GM21423 (cell line): ENCODE results near the gene FAM174C.
A peak's percentile ranks its signal among the peaks of the same experiment; 100 is the strongest.

Source experiments
- ATAC-seq: cut with Tn5 transposase; IDR thresholded peaks from one replicate; pipeline ENCODE4 v1.9.1; 2021; ENCODE audit warnings: mild to moderate bottlenecking, moderate library complexity; ENCODE audit not compliant: unreplicated experiment

Gene FAM174C

DNA sequence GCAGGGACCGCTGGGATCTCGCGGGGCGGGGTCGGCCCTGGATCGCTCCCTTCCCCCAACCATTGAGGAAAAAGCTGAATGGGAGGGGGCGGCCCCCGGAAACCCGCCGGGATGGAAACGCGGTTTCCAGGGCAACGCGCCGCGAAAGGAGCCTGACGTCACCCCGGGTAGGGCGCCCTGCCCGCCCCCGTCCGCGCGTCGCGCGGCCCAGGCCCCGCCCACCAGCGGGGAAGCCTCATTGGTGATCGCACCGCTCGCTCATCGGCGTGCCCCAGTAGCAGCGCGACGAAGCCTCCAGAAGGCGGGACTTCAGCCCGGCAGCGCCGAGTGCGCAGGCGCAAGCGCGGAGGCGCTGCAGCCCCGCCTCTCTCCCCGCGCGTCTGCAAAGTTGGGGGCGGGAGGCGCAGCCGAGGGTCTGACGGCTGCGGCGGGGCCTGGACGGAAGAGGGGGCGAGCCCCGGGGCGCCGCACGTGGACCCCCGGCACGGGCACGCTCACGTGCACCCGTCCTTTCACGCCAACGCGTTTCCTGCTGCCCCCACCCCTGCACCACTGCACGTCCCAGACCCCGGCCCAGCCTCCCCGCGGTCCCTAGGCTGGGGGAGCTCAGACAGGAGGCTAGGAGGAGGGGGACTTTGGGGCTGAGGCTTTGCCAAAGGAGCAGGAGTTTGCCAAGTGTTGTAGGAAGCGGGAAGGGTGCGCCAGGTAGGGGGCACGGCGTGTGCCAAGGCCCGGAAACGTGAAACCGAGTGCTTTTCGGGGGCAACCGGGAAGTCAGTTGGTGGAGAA is 14.4 kb upstream of the FAM174C start:
- ATAC-seq: peak; percentile 51

DNA sequence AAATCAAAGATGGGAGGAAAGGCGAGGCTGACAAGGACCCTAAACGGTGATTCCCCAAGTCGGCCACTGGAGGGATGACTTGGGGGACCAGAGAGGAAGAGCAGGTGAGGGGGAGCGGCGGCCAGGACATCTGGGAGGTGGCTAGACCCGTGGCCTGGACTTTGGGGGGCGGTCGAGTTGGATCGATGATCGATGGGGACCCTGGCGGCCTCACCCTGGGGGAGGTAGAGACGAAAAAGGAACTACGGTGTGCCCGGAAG is 13.9 kb upstream of the FAM174C start:
- no peak for ATAC-seq

DNA sequence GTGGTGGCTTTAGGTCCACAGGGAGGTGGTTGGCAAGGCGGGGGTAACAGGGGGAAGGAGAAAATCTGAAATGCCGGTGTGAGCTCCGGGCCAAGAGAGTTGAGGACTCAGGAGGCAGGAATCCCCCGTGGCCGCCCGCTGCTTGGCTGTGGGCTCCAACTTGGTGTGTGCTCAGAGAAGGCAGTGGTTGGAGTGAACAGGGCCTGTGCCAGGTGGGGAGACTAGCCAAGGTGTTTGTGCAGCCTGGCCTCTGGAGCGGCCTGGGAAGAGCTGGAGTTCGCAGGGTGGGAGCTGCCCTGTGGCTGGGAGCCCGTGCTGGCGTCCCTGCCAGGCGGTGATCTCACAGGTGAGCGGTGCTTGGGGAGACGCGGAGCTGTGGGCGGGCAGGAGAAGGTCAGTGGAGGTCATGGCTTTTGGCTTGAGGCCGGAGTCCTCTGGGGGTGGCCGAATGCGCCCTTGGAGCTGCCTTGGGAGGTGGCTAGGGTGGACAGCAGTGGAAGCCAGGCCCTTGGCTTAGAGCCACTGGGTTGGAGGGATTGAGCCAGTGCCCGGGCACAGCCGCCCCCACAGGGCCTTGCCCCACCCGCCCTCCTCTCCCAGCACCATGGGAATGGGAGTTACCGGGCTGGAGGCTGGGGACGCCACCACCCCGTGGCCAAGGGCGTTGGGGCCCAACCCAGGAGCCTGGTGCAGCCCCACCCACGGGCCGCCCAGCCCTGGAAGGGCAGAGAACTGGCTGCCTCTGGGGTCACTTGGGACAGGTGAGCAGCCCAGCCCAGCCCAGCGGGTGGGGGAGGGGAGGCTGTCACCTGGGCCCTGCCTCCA is 13.3 kb upstream of the FAM174C start:
- no peak for ATAC-seq

- no peak for ATAC-seq
Measured at GRCh38 chr19:1262623-1263123, 12.7 kb upstream of the FAM174C start.

DNA sequence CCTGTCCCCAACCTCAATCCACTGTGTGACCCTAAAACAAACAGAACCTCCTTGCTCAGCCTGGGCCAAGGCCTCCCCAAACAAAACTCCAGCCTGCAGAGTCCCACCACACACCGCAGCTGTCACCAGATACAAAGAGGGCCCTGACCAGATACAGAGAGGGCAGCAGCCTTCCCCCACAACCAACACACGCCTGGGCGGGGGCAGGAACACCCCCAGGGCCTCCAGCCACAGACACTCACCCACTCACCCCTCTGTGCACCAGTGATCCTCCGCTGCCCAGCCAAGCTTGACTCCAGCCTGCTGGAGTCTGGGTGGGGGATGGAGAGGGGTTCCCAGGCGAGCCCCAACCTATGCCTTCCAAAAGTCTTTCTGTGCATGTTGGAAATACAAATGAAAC is 12.1 kb upstream of the FAM174C start:
- ATAC-seq: no peak

DNA sequence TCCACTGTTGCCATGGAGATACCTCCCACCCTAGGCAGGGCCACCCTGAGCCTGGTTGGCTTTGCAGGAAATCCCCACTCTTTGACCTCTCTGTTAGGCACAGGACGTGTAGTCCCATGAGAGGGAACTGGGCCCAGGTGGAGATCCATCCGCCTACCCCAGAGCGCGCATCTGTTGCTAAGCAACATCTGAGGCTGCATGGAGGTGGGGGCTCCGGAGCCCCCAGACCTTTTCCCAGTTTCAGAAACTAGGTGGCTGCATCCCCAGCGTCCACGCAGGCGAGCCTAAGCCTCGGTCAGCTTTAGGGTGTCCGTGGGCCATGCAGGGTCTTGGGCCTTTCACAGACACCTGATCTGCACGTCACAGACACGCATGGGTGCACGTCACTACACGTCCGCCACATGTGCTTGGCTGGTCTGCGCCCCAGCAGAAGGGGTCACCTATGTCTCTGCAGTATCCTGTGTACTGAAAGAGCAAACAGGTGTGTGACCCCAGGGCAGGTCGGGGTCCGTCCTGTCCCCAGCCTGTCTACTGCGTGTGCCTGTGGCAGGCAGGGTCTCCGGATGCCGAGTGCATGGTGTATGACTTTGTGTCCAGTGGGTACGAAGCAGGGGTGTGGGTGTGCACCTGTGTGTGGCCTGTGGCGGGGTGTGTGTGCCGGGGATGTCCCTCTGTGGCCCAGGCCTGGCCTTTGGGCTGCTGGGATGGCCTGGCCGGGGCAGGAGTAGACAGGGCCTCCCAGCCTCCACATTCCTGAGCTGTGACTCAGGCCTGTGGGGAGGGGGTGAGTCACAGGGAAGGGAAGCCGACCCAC is 10.3 kb upstream of the FAM174C start:
- no peak for ATAC-seq

DNA sequence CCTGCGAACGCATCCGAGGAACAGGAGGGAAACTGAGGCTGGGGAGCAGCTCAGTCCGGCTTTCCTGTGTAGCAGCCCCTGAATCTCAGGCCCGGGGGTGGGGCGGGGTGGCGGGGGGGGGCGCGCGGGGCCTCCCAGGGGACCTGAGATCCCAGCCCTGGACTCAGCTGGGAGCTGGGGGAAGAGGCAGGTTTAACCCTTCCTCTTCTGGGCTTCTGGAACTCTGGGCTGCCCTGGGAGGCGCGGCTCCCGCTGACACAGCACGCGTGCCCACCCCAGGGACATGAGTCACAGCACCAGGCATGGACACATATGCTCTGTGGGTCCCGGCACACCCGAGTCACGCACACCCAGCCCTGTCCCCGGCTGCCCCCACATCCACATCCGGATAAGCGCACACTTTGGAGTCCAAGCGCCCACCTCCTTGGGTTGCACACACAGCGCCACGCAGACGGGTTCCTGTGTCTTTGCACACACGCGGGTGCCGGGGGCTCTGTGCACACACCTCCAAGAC is 9.7 kb upstream of the FAM174C start:
- ATAC-seq: no peak

DNA sequence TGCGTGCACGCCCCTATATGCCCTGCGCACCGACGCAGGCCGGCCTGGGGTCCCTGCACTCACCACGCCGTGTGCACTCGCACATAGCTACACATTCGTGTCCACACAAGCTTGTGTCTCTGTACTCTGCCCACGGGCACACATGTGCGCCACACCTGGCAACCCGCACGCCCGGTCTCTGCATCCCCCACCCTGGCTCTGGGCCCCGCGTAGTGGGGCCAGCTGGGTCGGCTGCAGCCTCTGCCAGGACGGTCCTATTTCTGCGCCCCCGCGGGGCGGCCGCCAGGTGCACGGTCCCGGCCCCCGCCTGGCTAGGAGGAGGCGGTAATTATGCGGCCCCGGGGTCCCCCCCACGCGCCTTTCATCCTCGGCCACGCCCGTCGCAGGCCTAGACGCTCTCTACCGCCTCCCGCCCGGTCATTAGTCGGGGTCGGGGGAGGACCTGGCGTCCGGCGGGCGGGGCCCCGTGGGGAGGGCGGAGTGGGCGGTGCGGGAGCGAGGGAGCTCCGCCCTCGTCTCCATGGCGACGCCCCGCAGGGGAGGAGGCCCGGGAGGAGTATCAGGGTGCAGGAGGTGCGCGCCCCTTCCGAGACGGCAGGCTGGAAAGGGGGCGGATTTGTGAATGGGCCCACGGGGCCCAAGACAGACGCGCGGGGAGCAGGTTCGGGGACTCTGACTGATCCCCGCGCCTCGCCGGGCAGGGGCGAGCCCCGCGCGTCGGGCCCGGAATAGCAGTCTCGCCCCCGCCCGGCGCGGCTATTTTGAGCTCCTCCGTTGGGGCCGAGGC is 9.0 kb upstream of the FAM174C start:
- ATAC-seq: peak; percentile 24

- ATAC-seq: peak; percentile 11
Measured at GRCh38 chr19:1266916-1267476, 8.3 kb upstream of the FAM174C start.

- ATAC-seq: no peak
Measured at GRCh38 chr19:1267477-1268225, 7.7 kb upstream of the FAM174C start.

- ATAC-seq: no peak
Measured at GRCh38 chr19:1268226-1269064, 6.9 kb upstream of the FAM174C start.

DNA sequence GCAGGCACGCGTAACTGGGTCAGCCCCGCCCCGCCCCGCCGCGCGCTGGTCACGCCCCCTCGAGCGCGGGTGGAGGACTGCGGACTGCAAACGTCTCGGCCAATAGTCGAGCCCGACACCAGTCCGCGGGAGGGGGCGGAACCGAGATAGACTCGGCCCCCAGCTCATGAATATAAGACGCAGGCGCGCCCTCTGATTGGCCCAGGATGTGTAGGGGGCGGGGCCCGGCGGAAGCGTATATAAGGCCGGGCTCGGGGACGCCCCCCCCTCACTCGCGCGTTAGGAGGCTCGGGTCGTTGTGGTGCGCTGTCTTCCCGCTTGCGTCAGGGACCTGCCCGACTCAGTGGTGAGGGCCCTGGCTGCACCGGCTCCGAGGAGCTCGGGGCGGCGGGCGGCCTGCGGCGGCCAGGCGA is 6.3 kb upstream of the FAM174C start, which contains the start of gene CIRBP:
Gene CIRBP (plus strand): TSS at position 268 of the 413 bp plus-strand sequence. CDS start 1,602 bp downstream, outside the sequence.
- peak; percentile 48 for ATAC-seq

DNA sequence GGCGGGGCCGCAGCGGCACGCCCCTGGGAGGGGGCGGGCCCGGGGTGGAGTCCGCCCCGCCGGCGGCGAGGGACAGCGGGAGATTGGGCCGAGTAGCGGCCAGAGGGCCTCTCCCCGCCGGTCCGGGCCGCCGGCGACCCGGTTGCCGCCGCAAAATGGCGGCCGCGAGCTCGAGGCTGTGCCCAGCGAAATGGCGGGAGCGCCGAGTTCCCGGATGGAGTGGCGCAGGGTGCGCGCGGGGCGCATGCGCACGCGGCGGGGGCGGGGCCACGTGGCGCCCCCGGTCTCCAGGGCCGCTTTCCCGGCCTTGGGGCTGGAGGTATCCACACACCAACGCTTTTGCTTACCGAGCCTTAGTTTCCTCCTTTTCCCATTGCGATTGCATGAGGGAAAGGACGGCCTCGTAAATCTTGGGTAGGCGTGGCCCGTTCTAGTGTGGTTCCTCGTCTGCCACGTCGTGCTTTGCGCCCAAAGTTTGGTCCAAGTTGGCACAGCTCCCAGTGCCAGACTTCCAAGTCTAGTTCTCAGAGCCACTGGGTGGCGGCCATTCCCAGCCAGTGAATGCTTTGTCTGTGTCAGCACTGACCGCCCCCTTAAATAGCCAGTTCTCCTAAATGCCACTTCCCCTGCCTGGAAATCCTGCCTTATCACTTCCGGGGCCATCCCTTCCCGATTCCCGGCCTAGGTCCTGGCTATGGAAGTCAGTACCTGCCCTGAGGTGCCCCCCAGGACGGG is 5.7 kb upstream of the FAM174C start:
- ATAC-seq: peak; percentile 20

- ATAC-seq: no peak
Measured at GRCh38 chr19:1270213-1270853, 5.0 kb upstream of the FAM174C start.

GRCh38 chr19:1270854-1271527 is 4.3 kb upstream of the FAM174C start:
- ATAC-seq: no peak
